ENCODE results near the gene FAM83C.

FAM83C gene

DNA sequence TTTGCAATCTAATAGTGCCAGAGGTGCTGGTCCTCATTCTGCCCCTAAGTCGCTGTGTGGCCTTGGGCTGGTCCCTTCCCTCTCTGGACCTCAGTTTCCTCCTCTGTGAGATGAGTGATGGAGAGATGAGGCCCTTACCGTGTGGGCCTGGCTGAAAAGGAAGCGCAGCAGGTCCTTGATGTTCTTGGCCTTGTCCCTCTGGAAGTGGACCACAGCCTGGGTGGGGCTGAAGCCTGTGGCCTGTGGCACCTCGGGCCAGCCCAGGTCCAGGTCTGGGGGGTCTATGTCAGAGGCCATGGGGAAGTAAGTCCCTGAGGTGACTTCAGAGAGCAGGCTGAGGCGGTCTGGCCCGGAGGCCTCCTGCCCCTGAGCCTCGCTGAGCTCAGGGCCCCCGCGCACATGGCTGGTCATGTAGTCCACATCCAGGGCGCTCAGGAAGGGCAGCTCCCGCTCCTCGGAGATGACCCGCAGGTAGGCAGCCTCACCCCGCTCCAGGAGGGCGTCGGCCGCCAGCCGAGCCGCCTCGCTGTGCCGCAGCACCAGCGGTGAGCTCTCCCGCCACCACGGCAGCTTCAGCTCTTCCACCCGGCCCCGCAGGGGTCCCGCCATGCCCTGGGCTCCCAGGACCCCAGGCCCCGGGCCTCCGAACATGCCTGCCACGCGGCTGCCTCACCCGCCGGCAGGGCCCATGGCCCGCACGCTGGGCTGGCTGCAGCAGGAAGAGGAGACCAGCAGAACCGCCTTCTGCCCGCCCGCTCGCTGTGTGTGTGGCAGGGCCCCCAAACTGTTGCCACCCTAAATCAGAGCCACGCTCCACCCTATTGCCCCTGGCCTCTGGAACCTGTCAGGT, at the start of gene FAM83C:
Gene FAM83C (minus strand): TSS at position 772 of the 850 bp plus-strand sequence. CDS start 121 bp downstream, at position 651.
- no peaks in the 10 kb centered on the region for H3K79me2 ChIP-seq (ENCODE audit: low read length)
- H3K9me3 ChIP-seq (replicated peaks; ENCODE audit: insufficient read depth, low read length) = no peaks in the 10 kb centered on the region
- H3K4me3 ChIP-seq (ENCODE audit: low read length) = no peak within 1 kb of the TSS
- H3K27ac ChIP-seq (ENCODE audit: low read length) = no peak within 1 kb of the TSS
- H3K4me2 ChIP-seq (ENCODE audit: low read depth, low read length) = no peak within 1 kb of the TSS
- H3F3A ChIP-seq (ENCODE audit: insufficient read depth, low read length) = no peaks in the 10 kb centered on the region
- no peak within 1 kb of the TSS for H2AFZ ChIP-seq (ENCODE audit: low read length)
- no peaks in the 10 kb centered on the region for H3K9me2 ChIP-seq (replicated peaks; ENCODE audit: insufficient read depth, low read length)
- no peak for TF ChIP-seq EZH2 (optimal IDR thresholded peaks at IDR 0.05; ENCODE audit: low read depth, low read length)
- TF ChIP-seq, protein P1, sequence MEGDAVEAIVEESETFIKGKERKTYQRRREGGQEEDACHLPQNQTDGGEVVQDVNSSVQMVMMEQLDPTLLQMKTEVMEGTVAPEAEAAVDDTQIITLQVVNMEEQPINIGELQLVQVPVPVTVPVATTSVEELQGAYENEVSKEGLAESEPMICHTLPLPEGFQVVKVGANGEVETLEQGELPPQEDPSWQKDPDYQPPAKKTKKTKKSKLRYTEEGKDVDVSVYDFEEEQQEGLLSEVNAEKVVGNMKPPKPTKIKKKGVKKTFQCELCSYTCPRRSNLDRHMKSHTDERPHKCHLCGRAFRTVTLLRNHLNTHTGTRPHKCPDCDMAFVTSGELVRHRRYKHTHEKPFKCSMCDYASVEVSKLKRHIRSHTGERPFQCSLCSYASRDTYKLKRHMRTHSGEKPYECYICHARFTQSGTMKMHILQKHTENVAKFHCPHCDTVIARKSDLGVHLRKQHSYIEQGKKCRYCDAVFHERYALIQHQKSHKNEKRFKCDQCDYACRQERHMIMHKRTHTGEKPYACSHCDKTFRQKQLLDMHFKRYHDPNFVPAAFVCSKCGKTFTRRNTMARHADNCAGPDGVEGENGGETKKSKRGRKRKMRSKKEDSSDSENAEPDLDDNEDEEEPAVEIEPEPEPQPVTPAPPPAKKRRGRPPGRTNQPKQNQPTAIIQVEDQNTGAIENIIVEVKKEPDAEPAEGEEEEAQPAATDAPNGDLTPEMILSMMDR (IDR thresholded peaks at IDR 0.05; ENCODE audit: low read length) = no peak
- TF ChIP-seq EZH2phosphoT487 (IDR thresholded peaks at IDR 0.05; ENCODE audit: low read length) = no peak
- H3K4me1 ChIP-seq (ENCODE audit: low read length) = no peaks in the 10 kb centered on the region
- peaks cover 63% of the 10 kb centered on the region for H3K27me3 ChIP-seq (replicated peaks; ENCODE audit: insufficient read depth, low read length)
- no peaks in the 10 kb centered on the region for H4K20me1 ChIP-seq (ENCODE audit: insufficient read depth, low read length)
- no peak for DNase-seq
- no peak within 1 kb of the TSS for H3K9ac ChIP-seq (ENCODE audit: low read length)
- no peaks in the 10 kb centered on the region for H3K36me3 ChIP-seq (replicated peaks; ENCODE audit: insufficient read depth, low read length)

DNA sequence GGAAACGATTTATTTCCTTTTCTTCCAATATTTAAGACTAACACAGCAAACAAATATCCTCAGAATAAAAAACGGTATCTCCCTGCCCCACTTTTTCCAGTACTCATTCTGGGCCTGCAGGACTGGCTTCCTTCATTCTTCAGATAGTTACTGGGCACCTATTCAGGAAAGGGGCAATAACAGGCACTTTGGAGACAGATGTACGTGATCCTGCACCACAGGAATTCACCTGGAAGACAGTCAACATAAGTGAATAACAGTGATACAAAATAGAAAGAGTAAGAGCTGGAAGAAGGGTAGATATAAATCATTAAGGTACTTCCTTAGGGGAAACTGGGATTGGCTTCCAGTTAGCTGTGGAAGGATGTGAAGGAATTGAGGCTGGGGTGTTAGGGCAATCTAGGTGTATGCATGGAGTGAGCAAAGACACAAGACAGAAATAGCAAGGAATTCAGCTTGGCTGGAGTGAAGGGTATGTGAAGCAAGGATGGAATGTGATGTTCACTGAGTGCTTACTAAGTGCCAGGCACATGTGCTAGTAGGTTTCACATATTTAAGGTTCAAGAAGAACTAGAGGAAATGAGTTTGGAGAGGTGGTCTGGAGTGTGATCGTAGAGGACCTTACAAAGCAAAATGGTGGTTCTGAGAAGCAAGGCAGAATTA, 49.3 kb upstream of the FAM83C start:
- no peaks in the 10 kb centered on the region for H3K4me1 ChIP-seq (ENCODE audit: low read length)
- TF ChIP-seq, protein P1 (IDR thresholded peaks at IDR 0.05; ENCODE audit: low read length) = no peak
- H4K20me1 ChIP-seq (ENCODE audit: insufficient read depth, low read length) = no peaks in the 10 kb centered on the region
- no peaks in the 10 kb centered on the region for H3K9me2 ChIP-seq (replicated peaks; ENCODE audit: insufficient read depth, low read length)
- H3K9ac ChIP-seq (ENCODE audit: low read length) = no peak overlapping the region
- DNase-seq = no peak
- H3K27ac ChIP-seq (ENCODE audit: low read length) = no peak overlapping the region
- no peak overlapping the region for H2AFZ ChIP-seq (ENCODE audit: low read length)
- no peak overlapping the region for H3K4me3 ChIP-seq (ENCODE audit: low read length)
- H3K9me3 ChIP-seq (replicated peaks; ENCODE audit: insufficient read depth, low read length) = no peaks in the 10 kb centered on the region
- no peaks in the 10 kb centered on the region for H3F3A ChIP-seq (ENCODE audit: insufficient read depth, low read length)
- H3K36me3 ChIP-seq (replicated peaks; ENCODE audit: insufficient read depth, low read length) = no peaks in the 10 kb centered on the region
- no peak overlapping the region for H3K4me2 ChIP-seq (ENCODE audit: low read depth, low read length)
- H3K79me2 ChIP-seq (ENCODE audit: low read length) = no peaks in the 10 kb centered on the region
- H3K27me3 ChIP-seq (replicated peaks; ENCODE audit: insufficient read depth, low read length) = no peaks in the 10 kb centered on the region

DNA sequence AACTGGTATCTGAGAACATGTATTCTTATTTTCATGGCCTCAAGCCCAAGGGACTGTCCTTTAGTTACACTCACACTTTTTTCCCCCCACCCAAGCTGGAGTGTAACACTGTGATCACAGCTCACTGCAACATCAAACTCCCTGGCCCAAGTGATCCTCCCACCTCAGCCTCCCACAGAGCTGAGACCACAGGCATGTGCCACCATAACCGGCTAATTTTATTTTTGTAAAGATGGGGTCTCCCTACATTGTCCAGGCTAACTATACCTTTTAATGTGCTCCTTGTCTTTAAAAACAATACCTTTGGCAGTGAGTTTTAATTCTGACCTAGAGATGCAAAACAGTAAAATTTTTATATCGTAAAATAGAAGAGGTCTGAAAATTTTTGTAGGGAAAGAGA, 48.2 kb upstream of the FAM83C start:
- no peaks in the 10 kb centered on the region for H3K36me3 ChIP-seq (replicated peaks; ENCODE audit: insufficient read depth, low read length)

More for the DNA sequence above, 48.2 kb upstream of the FAM83C start:
- no peaks in the 10 kb centered on the region for H3K9me3 ChIP-seq (replicated peaks; ENCODE audit: insufficient read depth, low read length)
- H3K27me3 ChIP-seq (replicated peaks; ENCODE audit: insufficient read depth, low read length) = no peaks in the 10 kb centered on the region
- H3K9ac ChIP-seq (ENCODE audit: low read length) = no peak overlapping the region
- no peak overlapping the region for H3K4me3 ChIP-seq (ENCODE audit: low read length)
- no peak for DNase-seq
- TF ChIP-seq, protein P1 (IDR thresholded peaks at IDR 0.05; ENCODE audit: low read length) = no peak
- TF ChIP-seq EZH2phosphoT487 (IDR thresholded peaks at IDR 0.05; ENCODE audit: low read length) (no peak), EZH2 (optimal IDR thresholded peaks at IDR 0.05; ENCODE audit: low read depth, low read length) (no peak)
- no peak overlapping the region for H3K27ac ChIP-seq (ENCODE audit: low read length)
- H3K79me2 ChIP-seq (ENCODE audit: low read length) = no peaks in the 10 kb centered on the region
- H2AFZ ChIP-seq (ENCODE audit: low read length) = no peak overlapping the region
- no peaks in the 10 kb centered on the region for H3K9me2 ChIP-seq (replicated peaks; ENCODE audit: insufficient read depth, low read length)
- no peaks in the 10 kb centered on the region for H4K20me1 ChIP-seq (ENCODE audit: insufficient read depth, low read length)
- no peak overlapping the region for H3K4me2 ChIP-seq (ENCODE audit: low read depth, low read length)
- H3K4me1 ChIP-seq (ENCODE audit: low read length) = no peaks in the 10 kb centered on the region
- no peaks in the 10 kb centered on the region for H3F3A ChIP-seq (ENCODE audit: insufficient read depth, low read length)

Data from MM.1S (cell line).